Pancreas (tissue), 10 donors: ENCODE data around the gene PSMD8. TPM values are rescaled to one million over a fixed set of nuclear protein-coding genes. Genes with fewer than 3 reads are reported as not detected.
A peak's percentile ranks its signal among the peaks of the same experiment; 100 is the strongest.

Experiments used
- ATAC-seq, 4 donors: fragments of 200-7000 bp; cut with Tn5 transposase; one replicate each; pipeline versions ENCODE4 v1.8.0 to v1.9.1; 2020; ENCODE audit warnings: mild to moderate bottlenecking in 4 of 4, moderate library complexity in 4 of 4
- DNase-seq, 6 donors: peaks; one replicate each; pipeline ENCODE4 v3.0.0-alpha.2; 2020
- FAIRE-seq: peaks from 2 replicates; lab custom pipeline; 2012; peaks lifted over from hg19 to GRCh38; lab: Jason Lieb, UNC
- H3K27ac ChIP-seq, 4 donors: fragments of 200-600 bp; sonication (generic); 1 replicate in 3 of 4; 2 replicates in 1 of 4; pipeline versions ENCODE4 v1.5.0 to v1.8.0; 2020
- H3K27me3 ChIP-seq, 4 donors: fragments of 200-600 bp; one replicate each; pipeline ENCODE4 v1.8.0; 2021
- H3K36me3 ChIP-seq, 3 donors: fragments of 200-600 bp; sonication (generic) in 1 of 3; one replicate each; pipeline versions ENCODE4 v1.5.0 to v1.8.0; 2020 to 2021
- H3K4me1 ChIP-seq, 3 donors: fragments of 200-600 bp; one replicate each; pipeline ENCODE4 v1.8.0; 2021
- H3K4me3 ChIP-seq, 4 donors: fragments of 200-600 bp; sonication (generic) in 2 of 4; one replicate each; pipeline versions ENCODE4 v1.5.0 to v1.8.0; 2020 to 2021
- H3K9me3 ChIP-seq, 4 donors: fragments of 200-600 bp; one replicate each; pipeline ENCODE4 v1.8.0; 2021
- CTCF ChIP-seq, 4 donors: fragments of 200-600 bp; sonication (generic) in 3 of 4; IDR thresholded peaks; one replicate each; pipeline versions ENCODE4 v1.5.0 to v1.8.0; 2021; ENCODE audit warnings: antibody characterized with exemption in 4 of 4
- WGBS, 2 donors: extraction: QIAGEN DNeasy Blood & Tissue Kit; methylation state at CpG; one replicate each; pipeline ENCODE4 v1.1.7; 2013; 5-methylcytosine and 5-hydroxymethylcytosine counted together
- intact Hi-C, 3 donors: fragments of 100-400 bp; cut with DNase I; formaldehyde crosslinking; loops; one replicate each; pipeline versions ENCODE4 v1.11.1 to v1.14.2; 2022
- polyA plus RNA-seq, 2 donors: library from polyadenylated mRNA; stranded (reverse); fragments of 200-250 nt; gene quantifications; one replicate each; pipeline ENCODE4 v1.2.3, GENCODE V29; 2013
- total RNA-seq, 6 donors: library from RNA; stranded (reverse); fragmentation: NEBNext Ultra II Directional in 4 of 6; extraction: Animal tissue kit (Norgen Biotek cat#: 25700) in 4 of 6; gene quantifications; one replicate each; pipeline versions ENCODE4 v1.2.1 to v1.2.4, GENCODE V29; 2021 to 2023
- donor health status: healthy with polysubstance abuse.
- donor health status: DM: no; HTN: no; CAD: no; lungs with moderate emphysema.
- donor health status: DM: no; HTN: no; CAD: no.
- donor health status: control.
- donor health status: control.
- donor health status: Bipolar disorder and iron deficiency.
- donor health status: DM: yes; HTN: yes; CAD: no.
- donor health status: DM: no; HTN: no; CAD: no.
- donor health status: DM: no; HTN: no; CAD: no.
- donor health status: DM: yes; HTN: yes; CAD: no.

The PSMD8 gene
- total and polyA plus RNA-seq, 8 donors: 25.3 to 76.0 (median 58.7) TPM

GRCh38 chr19:38389957-38390924, 15.9 kb downstream of the PSMD8 start:
- H3K4me1 ChIP-seq: peaks cover 0 to 11% (median 0%) of the 10 kb centered on the region in 3 donors
- intact Hi-C loops: no loop called here
- no peak overlapping the region for H3K4me3 ChIP-seq
- ATAC-seq (no peak), DNase-seq (no peak), FAIRE-seq (no peak)
- H3K27ac ChIP-seq: no peak overlapping the region
- peaks cover 0 to 7% (median 0%) of the 10 kb centered on the region in 4 donors for H3K27me3 ChIP-seq
- no peaks in the 10 kb centered on the region for H3K9me3 ChIP-seq
- WGBS, 2 donors: 47 to 52% methylated on average over 18 to 22 of the region's 22 CpGs
- H3K36me3 ChIP-seq: no peaks in the 10 kb centered on the region
- no peak for TF ChIP-seq CTCF (IDR thresholded peaks at IDR 0.05)

GRCh38 chr19:38391911-38392464, 17.6 kb downstream of the PSMD8 start:
- no peak for TF ChIP-seq CTCF (IDR thresholded peaks at IDR 0.05)
- no peak for FAIRE-seq
- DNase-seq: no peak
- H3K27me3 ChIP-seq: peaks cover 0 to 8% (median 0%) of the 10 kb centered on the region in 4 donors
- no peaks in the 10 kb centered on the region for H3K9me3 ChIP-seq
- no peak overlapping the region for H3K4me3 ChIP-seq
- peaks cover 0 to 8% (median 0%) of the 10 kb centered on the region in 3 donors for H3K4me1 ChIP-seq
- ATAC-seq: no peak
- intact Hi-C loops: no loop called here
- H3K36me3 ChIP-seq: no peaks in the 10 kb centered on the region
- 56 to 57% methylated on average over 8 of the region's 8 CpGs for WGBS, 2 donors
- no peak overlapping the region for H3K27ac ChIP-seq

GRCh38 chr19:38392707-38393308, 18.4 kb downstream of the PSMD8 start:
- WGBS, 2 donors: 60 to 65% methylated on average over 6 of the region's 6 CpGs
- no peak for ATAC-seq
- Histone ChIP-seq H3K36me3 (no peaks in the 10 kb centered on the region), H3K27me3 (peaks cover 0 to 8% (median 0%) of the 10 kb centered on the region in 4 donors), H3K4me1 (peaks cover 0 to 1% (median 0%) of the 10 kb centered on the region in 3 donors), H3K9me3 (no peaks in the 10 kb centered on the region), H3K4me3 (no peak overlapping the region), H3K27ac (no peak overlapping the region)
- intact Hi-C loops: no loop called here
- DNase-seq: no peak
- no peak for FAIRE-seq
- TF ChIP-seq CTCF (IDR thresholded peaks at IDR 0.05): no peak

GRCh38 chr19:38394488-38394887, 20.1 kb downstream of the PSMD8 start:
- Histone ChIP-seq H3K4me1 (no peaks in the 10 kb centered on the region), H3K27ac (no peak overlapping the region), H3K4me3 (no peak overlapping the region), H3K27me3 (peaks cover 0 to 8% (median 0%) of the 10 kb centered on the region in 4 donors), H3K9me3 (no peaks in the 10 kb centered on the region), H3K36me3 (no peaks in the 10 kb centered on the region)
- DNase-seq (peak in 1 of 6 donors; percentile 55), FAIRE-seq (no peak), ATAC-seq (peak in 3 of 4 donors; percentile 5 to 46 (median 8))
- intact Hi-C loops: no loop called here
- TF ChIP-seq CTCF (IDR thresholded peaks at IDR 0.05): no peak
- 5 to 8% methylated on average over 30 of the region's 30 CpGs for WGBS, 2 donors
